ENCODE data around the gene DOK5.

GRCh38 chr20:54514028-54514607 lies 38.7 kb downstream of the DOK5 start:
- TF ChIP-seq USF1 (IDR thresholded peaks at IDR 0.05; ENCODE audit: borderline replicate concordance, low read depth) (no peak), CTCF (IDR thresholded peaks at IDR 0.05) (no peak), MAX (IDR thresholded peaks at IDR 0.05; ENCODE audit: low read depth) (no peak), RAD21 (IDR thresholded peaks at IDR 0.05; ENCODE audit: low read length) (no peak), TAF1 (IDR thresholded peaks at IDR 0.05; ENCODE audit: borderline replicate concordance, low read depth, low read length) (no peak), RFX5 (IDR thresholded peaks at IDR 0.05; ENCODE audit: low read length) (no peak), POLR2AphosphoS5 (IDR thresholded peaks at IDR 0.05; ENCODE audit: low read depth, low read length) (no peak), JUND (IDR thresholded peaks at IDR 0.05) (no peak), ZBTB33 (IDR thresholded peaks at IDR 0.05; ENCODE audit: borderline replicate concordance, low read depth) (no peak), SIN3A (IDR thresholded peaks at IDR 0.05; ENCODE audit: borderline replicate concordance, low read depth, low read length) (no peak), USF2 (IDR thresholded peaks at IDR 0.05; ENCODE audit: borderline replicate concordance, low read depth, low read length) (no peak), FOXM1 (IDR thresholded peaks at IDR 0.05; ENCODE audit: low read depth) (no peak)
